Activated CD4-positive, alpha-beta T cell treated with anti-CD3 and anti-CD28 coated beads, Interleukin-2, amount 50 U/mL, for 16 hours (primary cell): ENCODE data around the gene GPR161.
"Not testable (repeated sequence)": the region's sequence is repeated elsewhere in the genome, so short reads cannot be mapped to it uniquely, and the experiment has no call there.

Source experiments
- DNase-seq: peaks from one replicate; pipeline ENCODE4 v3.0.0-alpha.2; 2020

Gene GPR161

DNA sequence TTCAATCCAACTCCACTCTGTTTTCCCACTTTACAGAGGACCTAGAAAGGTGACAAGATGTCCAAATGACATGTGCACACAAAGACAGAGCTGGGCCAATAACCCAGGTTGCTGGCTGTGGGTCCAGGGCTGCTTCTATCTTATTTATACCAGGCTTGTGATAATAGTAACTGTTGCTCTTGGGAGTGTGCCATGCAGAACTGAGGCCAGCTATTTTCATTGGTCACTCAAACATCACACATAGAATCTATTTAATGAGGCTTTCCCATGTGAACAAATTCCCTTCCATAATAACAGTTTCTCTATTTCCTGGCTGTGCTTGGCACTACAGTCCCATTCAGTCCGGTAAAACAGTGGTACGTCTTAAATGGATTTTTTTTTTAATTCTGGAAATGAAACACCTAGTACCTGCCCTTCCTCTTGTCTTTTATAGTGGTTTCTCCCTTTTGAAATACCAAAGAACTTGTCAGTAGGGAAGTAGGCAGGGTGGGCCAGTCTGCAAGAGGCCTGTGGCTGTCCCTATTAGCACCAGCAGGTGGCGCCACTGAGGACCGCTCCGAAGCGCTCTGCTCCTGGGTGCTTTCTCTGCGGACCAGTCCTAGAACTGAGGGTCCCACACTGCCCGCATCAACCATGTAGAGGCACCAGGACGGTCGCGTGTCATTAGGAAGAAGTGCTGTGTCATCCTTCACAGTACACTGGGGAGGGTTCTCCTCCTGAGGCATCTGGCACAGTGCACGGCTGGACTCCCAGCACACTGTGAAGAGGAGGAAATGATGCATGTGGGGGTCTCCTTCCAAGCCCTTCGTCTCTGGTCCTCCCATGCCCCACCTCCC is 52.1 kb downstream of the GPR161 start:
- peak; percentile 56 for DNase-seq

GRCh38 chr1:168083456-168084325 is 53.0 kb downstream of the GPR161 start:
- DNase-seq = no peak

GRCh38 chr1:168082008-168082876 is 54.5 kb downstream of the GPR161 start:
- peak; percentile 73 for DNase-seq

DNA sequence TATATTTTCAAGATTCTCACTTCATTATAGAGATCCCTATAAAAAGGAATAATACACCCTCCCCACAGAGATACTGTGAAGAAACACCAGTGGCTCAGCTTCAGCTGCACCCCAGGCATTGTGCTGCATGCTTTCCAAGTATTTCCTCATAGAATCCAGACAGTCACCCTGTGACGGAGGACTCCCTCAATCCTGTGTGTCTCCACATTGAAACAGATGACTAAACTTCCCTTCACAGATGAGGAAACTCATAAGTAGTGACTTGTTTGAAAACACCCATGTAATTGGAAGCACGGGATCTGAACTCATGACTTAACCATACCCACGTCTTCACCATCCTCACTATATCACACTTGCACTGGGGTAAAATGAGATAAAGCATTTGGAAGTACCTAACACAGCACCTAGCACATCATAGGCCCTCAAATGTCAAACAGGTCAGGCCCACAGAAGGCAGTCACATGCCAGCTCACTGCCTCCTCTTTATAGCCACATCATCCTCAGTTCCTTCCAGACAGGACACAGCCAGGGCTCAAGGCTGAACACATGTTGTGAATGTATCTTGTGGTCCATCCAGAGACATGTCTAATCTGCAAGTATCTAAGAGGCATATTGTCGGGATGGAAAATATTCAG is 55.2 kb downstream of the GPR161 start:
- DNase-seq = no peak

- DNase-seq = no peak
These were observed 57.0 kb downstream of the GPR161 start for GRCh38 chr1:168079761-168080160.

GRCh38 chr1:168069384-168069783 is 67.3 kb downstream of the GPR161 start:
- DNase-seq = no peak

DNA sequence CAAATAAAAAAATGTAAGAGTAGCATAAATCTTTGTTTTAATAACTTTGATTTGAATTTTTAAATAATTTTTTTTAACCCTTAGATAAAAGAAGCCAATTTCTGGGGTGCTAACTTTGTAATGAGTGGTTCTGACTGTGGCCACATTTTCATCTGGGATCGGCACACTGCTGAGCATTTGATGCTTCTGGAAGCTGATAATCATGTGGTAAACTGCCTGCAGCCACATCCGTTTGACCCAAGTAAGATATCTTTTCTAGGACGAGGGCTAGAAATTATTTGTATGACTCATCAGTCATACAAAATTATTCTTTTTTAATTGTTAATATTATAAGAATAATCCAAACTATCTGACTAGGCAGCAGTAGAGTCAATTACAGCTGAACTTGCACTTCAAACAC is 71.2 kb downstream of the GPR161 start:
- DNase-seq = no peak

- DNase-seq = no peak
These were observed 72.5 kb downstream of the GPR161 start for GRCh38 chr1:168064216-168064615.

GRCh38 chr1:168057921-168058320 is 78.8 kb downstream of the GPR161 start:
- DNase-seq = no peak

GRCh38 chr1:168057355-168057754 is 79.4 kb downstream of the GPR161 start:
- no peak for DNase-seq

- DNase-seq = not testable (repeated sequence)
These were observed 80.6 kb downstream of the GPR161 start for GRCh38 chr1:168056152-168056551.

DNA sequence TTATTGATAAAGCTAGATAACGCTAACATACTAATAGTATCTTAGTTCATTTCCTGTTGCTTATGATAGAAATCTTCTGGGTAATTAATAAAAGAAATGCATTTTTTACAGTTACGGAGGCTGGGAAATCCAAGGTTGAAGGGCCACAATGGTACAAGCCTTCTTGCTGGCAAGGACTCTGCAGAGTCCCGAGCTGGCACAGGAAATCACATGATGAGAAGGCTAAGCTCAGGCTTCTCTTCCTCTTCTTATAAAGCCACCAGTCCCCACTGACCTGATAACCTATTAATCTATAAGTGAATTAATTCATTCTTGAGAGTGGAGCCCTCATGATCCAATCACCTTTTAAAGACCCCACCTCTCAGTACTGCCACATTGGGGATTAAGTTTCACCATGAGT is 82.6 kb downstream of the GPR161 start:
- no peak for DNase-seq

GRCh38 chr1:168053681-168054080 is 83.0 kb downstream of the GPR161 start:
- no peak for DNase-seq

- no peak for DNase-seq
These were observed 85.8 kb downstream of the GPR161 start for GRCh38 chr1:168050880-168051279.

- DNase-seq = no peak
These were observed 86.4 kb downstream of the GPR161 start for GRCh38 chr1:168050307-168050706.

DNA sequence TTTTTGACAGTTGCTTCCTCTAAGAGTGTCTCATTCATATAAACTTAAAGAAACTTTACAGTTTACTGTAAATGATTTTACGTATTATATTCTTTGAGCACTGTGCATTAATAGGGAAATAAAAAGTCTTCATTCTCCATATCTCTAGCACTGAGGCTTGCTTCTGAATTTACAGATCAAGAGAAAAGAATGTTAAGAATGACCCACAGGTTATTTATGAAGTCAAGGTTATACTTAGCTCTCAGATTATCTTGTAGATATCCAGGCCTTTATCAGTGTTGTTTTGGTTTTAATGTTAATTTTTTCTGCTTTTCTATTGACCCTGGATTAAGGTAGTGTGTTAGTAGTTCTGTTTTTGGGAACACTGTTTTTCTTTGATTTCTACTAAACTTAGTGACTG is 91.4 kb downstream of the GPR161 start:
- no peak for DNase-seq

GRCh38 chr1:168042362-168042761 is 94.4 kb downstream of the GPR161 start:
- DNase-seq = no peak

GRCh38 chr1:168035345-168035744 is 101.4 kb downstream of the GPR161 start:
- no peak for DNase-seq

GRCh38 chr1:168032029-168032428 is 104.7 kb downstream of the GPR161 start:
- DNase-seq = no peak

GRCh38 chr1:168031627-168032026 is 105.1 kb downstream of the GPR161 start:
- DNase-seq = no peak

GRCh38 chr1:168031198-168031597 is 105.5 kb downstream of the GPR161 start:
- DNase-seq = no peak
